LNCAP (cell line): Measurements from ENCODE around the gene CXCL16.

Source experiments
- CTCF ChIP-seq: fragments of 450-650 bp; IDR thresholded peaks from 2 replicates; pipeline ENCODE4 v1.5.1; 2017; ENCODE audit warnings: mild to moderate bottlenecking

CXCL16 gene

GRCh38 chr17:4766723-4767122, 27.0 kb upstream of the CXCL16 start:
- TF ChIP-seq CTCF: no peak

- TF ChIP-seq CTCF: no peak
Observed at GRCh38 chr17:4766201-4766600, 26.5 kb upstream of the CXCL16 start.

- no peak for TF ChIP-seq CTCF
Observed at GRCh38 chr17:4764595-4764994, 24.9 kb upstream of the CXCL16 start.

GRCh38 chr17:4759776-4760236, 20.1 kb upstream of the CXCL16 start:
- TF ChIP-seq CTCF: no peak

- TF ChIP-seq CTCF: no peak
Observed at GRCh38 chr17:4753392-4753791, 13.7 kb upstream of the CXCL16 start.

- TF ChIP-seq CTCF: no peak
Observed at GRCh38 chr17:4751932-4752331, 12.2 kb upstream of the CXCL16 start.

GRCh38 chr17:4750606-4751005, 10.9 kb upstream of the CXCL16 start:
- no peak for TF ChIP-seq CTCF

GRCh38 chr17:4748686-4749085, 9.0 kb upstream of the CXCL16 start:
- no peak for TF ChIP-seq CTCF
